ENCODE data around the gene SDR42E2.
A peak's percentile ranks its signal among the peaks of the same experiment; 100 is the strongest.
"Not testable (repeated sequence)": the region's sequence is repeated elsewhere in the genome, so short reads cannot be mapped to it uniquely, and the experiment has no call there.

The SDR42E2 gene

DNA sequence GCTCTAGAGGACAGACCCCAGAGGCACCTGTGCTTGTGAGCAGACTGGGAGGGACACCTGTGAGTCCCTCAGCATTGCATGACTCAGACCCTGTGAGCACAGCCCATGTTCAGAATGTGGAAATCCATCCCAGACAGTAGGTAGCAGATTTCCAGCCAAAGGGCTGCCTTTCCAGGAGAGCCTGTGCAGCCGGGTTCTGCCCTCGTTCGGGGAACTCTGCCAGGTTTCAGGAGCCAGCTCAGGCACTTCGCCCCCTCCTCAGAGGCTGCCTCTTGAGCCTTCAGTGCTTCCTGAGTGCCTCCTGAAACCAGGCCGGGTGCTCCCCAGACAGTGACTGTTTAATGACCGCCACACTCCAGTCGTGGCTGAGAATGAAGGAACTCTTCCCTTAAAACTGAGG lies 23.3 kb upstream of the SDR42E2 start:
- DNase-seq (ENCODE audit: low read depth), result peak; percentile 65
- TF ChIP-seq, protein P1, sequence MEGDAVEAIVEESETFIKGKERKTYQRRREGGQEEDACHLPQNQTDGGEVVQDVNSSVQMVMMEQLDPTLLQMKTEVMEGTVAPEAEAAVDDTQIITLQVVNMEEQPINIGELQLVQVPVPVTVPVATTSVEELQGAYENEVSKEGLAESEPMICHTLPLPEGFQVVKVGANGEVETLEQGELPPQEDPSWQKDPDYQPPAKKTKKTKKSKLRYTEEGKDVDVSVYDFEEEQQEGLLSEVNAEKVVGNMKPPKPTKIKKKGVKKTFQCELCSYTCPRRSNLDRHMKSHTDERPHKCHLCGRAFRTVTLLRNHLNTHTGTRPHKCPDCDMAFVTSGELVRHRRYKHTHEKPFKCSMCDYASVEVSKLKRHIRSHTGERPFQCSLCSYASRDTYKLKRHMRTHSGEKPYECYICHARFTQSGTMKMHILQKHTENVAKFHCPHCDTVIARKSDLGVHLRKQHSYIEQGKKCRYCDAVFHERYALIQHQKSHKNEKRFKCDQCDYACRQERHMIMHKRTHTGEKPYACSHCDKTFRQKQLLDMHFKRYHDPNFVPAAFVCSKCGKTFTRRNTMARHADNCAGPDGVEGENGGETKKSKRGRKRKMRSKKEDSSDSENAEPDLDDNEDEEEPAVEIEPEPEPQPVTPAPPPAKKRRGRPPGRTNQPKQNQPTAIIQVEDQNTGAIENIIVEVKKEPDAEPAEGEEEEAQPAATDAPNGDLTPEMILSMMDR (IDR thresholded peaks at IDR 0.05; ENCODE audit: insufficient read depth, low read depth, low read length, missing control alignments), result no peak
- H3K4me3 ChIP-seq (ENCODE audit: low read length), result no peak overlapping the region

DNA sequence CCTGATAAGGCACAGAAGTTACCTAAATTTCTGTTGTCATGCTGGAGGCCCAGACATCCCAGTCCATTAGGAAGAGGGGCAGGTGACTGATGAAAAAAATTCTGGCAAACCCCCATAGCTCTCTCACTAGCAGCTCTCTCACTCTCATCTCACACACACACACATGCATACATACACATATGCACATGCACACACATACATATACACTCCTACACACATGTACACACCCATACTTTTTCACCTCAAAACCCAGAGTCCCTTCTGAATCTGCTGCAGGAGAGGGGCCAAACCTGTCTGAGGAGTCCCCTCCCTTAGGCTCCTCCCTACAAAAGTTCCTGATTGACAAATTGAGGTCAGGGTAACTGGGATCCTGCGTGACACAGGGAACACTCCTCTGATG lies 22.6 kb upstream of the SDR42E2 start:
- no peak overlapping the region for H3K4me3 ChIP-seq (ENCODE audit: low read length)
- TF ChIP-seq, protein P1 (IDR thresholded peaks at IDR 0.05; ENCODE audit: insufficient read depth, low read depth, low read length, missing control alignments), result no peak
- no peak for DNase-seq (ENCODE audit: low read depth)

DNA sequence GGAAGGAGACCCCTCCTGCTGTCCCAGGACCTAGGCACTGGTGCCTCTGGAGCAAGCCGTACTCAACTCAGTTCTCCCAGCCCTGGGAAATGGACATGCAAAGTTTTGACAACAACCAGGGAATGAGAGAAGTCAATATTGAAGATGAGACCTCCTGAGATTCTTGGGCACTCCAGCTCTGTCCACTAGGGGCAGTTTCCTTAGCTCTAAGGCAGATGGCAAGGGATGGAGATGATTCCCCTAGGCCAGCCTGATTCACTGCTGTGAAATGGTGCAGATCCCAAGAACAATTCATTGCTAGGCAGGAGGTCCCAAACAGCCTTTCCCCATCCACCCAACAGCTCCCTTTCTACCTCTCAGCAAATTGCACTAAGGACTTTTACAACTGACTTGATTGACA lies 20.5 kb upstream of the SDR42E2 start:
- H3K4me3 ChIP-seq (ENCODE audit: low read length), result no peak overlapping the region
- DNase-seq (ENCODE audit: low read depth), result peak; percentile 40
- TF ChIP-seq, protein P1 (IDR thresholded peaks at IDR 0.05; ENCODE audit: insufficient read depth, low read depth, low read length, missing control alignments), result peak; percentile 56

DNA sequence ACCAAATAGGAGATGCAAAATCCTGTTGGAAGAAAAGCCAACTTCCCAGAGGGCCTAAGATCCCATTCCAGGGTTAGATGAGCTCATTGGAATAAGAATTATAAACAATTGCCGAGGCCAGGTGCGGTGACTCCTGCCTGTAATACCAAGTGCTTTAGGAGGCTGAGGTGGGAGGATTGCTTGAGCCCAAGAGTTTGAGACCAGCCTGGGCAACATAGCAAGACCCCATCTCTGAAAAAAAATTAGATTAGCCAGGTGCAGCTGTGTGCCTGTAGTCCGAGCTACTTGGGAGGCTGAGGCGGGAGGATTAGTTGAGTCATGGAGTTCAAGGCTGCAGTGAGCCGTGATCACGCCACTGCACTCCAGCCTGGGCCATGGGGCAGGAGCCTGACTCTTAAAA lies 17.8 kb upstream of the SDR42E2 start:
- TF ChIP-seq, protein P1 (IDR thresholded peaks at IDR 0.05; ENCODE audit: insufficient read depth, low read depth, low read length, missing control alignments), result no peak
- no peak for DNase-seq (ENCODE audit: low read depth)
- H3K4me3 ChIP-seq (ENCODE audit: low read length), result no peak overlapping the region

DNA sequence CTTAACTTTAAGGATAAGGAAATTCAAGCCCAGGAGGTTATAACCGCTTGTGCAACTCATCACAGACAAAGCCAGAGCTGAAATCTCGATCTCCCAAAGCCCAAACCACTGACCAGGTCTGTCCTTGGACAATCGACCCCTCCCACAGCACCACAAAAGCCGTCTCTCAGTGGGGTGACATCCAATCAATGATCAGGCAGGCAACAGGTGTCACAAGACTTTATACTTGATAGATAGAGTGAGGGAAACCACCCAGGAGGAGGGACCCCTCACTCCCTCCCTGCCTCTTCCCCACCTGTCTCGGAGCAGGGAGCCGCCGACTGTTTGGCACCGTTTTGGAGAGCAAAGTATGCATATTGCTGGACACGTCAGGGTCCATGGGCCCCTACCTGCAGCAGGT lies 14.5 kb upstream of the SDR42E2 start:
- no peak overlapping the region for H3K4me3 ChIP-seq (ENCODE audit: low read length)
- TF ChIP-seq, protein P1 (IDR thresholded peaks at IDR 0.05; ENCODE audit: insufficient read depth, low read depth, low read length, missing control alignments), result no peak
- DNase-seq (ENCODE audit: low read depth), result no peak

DNA sequence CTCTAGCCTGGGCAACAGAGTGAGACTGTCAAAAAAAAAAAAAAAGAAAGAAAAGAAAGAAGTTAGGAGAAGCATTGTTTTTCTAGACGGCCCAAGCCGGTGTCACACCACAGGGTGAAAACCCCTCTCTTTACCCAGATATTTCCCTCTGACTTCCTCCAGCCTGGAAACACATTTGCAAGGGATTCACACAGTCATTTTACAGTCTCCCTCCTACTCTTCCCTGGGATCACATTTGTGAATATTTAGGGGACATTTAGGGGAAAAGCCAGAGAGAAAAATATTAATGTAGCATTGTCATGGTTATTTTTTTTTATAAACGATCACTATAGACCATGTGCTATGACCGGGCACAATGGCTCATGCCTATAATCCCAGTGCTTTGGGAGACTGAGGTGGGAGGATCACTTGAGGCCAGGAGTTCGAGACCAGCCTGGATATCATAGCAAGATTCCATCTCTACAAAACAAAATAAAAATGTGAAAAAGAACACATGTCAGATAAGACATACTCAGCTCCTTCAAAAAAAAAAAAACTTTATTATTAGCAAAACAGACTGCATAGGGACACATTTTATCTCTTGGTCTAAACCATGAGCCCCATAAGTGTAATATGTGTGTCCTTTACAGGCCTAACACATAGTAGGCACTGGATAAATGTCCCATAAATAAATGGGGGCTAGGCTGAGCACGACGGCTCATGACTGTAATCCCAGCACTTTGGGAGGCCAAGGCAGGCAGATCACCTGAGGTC lies 10.9 kb upstream of the SDR42E2 start:
- TF ChIP-seq, protein P1 (IDR thresholded peaks at IDR 0.05; ENCODE audit: insufficient read depth, low read depth, low read length, missing control alignments), result no peak
- no peak overlapping the region for H3K4me3 ChIP-seq (ENCODE audit: low read length)
- DNase-seq (ENCODE audit: low read depth), result no peak

DNA sequence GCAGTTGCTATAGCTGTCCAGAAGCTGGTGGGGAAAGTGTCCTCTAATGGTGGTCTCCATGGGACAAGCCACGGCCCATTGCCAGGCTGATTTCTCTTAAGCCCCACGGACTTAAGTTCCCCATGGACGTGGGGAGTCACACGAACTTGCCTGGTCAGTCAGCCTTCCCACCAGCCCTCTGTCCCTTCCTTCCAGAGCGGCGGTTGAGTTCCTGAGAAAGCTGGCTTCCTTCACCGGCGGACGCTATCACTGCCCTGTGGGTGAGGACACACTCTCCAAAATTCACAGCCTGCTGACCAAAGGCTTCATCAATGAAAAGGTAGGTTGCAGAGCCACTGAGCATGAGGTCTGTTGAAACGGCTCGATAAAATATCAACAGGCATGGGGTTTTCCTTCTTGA lies 10.0 kb upstream of the SDR42E2 start:
- TF ChIP-seq, protein P1 (IDR thresholded peaks at IDR 0.05; ENCODE audit: insufficient read depth, low read depth, low read length, missing control alignments), result no peak
- H3K4me3 ChIP-seq (ENCODE audit: low read length), result no peak overlapping the region

DNA sequence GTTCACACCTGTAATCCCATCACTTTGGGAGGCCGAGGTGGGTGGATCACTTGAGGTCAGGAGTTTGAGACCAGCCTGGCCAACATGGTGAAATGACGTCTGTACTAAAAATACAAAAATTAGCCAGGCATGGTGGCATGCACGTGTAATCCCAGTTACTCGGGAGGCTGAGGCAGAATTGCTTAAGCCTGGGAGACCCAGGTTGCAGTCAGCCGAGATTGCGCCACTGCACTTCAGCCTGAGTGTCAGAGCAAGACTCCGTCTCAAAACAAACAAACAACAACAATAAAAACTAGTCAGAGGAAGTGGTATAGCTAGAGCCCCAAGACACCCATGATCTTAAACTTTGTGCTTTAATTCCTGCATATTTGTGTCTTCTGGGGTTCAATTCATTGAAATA lies 9.2 kb upstream of the SDR42E2 start:
- peak; percentile 51 for DNase-seq (ENCODE audit: low read depth)
- not testable (repeated sequence) for H3K4me3 ChIP-seq (ENCODE audit: low read length)

More for the DNA sequence above, 10.0 kb upstream of the SDR42E2 start:
- no peak for DNase-seq (ENCODE audit: low read depth)
